Keratinocyte (primary cell): ENCODE data around the gene FOXP4. TPM values are rescaled to one million over a fixed set of nuclear protein-coding genes. Genes with fewer than 3 reads are reported as not detected.

ENCODE experiments used
- DNase-seq: peaks from one replicate; pipeline ENCODE4 v3.0.0-alpha.2; 2011; ENCODE audit warnings: low read depth, missing footprints, low spot score
- FAIRE-seq: peaks from 2 replicates; lab custom pipeline; 2011; peaks lifted over from hg19 to GRCh38; lab: Jason Lieb, UNC
- H2AFZ ChIP-seq: 2 replicates; pipeline ENCODE4 v1.6.0; 2012; ENCODE audit warnings: low read length, control low read depth, inconsistent platforms; ENCODE audit not compliant: control insufficient read depth
- H3K27ac ChIP-seq: 2 replicates; pipeline ENCODE4 v1.5.1; 2011; ENCODE audit warnings: low read length; ENCODE audit not compliant: control insufficient read depth, insufficient read depth
- H3K27me3 ChIP-seq: 3 replicates; pipeline ENCODE4 v1.6.0; 2011; ENCODE audit warnings: low read length; ENCODE audit not compliant: control insufficient read depth, insufficient read depth; ENCODE audit errors: extremely low read depth
- H3K36me3 ChIP-seq, 2 experiments: 2 replicates in 1 of 2; 3 replicates in 1 of 2; pipeline ENCODE4 v1.5.1; 2011; ENCODE audit warnings: low read length in 2 of 2, mild to moderate bottlenecking in 1 of 2; ENCODE audit not compliant: control insufficient read depth in 2 of 2, insufficient read depth in 2 of 2; ENCODE audit errors: extremely low read depth in 1 of 2
- H3K4me1 ChIP-seq: 3 replicates; pipeline ENCODE4 v1.5.1; 2011; ENCODE audit warnings: low read length; ENCODE audit not compliant: control insufficient read depth, insufficient read depth; ENCODE audit errors: extremely low read depth
- H3K4me2 ChIP-seq: 3 replicates; pipeline ENCODE4 v1.6.0; 2011; ENCODE audit warnings: low read depth, low read length; ENCODE audit not compliant: control insufficient read depth, insufficient read depth; ENCODE audit errors: extremely low read depth
- H3K4me3 ChIP-seq, 3 experiments: fragments of 200-600 bp in 1 of 3; sonication (generic) in 1 of 3; 2 replicates in 2 of 3; 3 replicates in 1 of 3; pipeline ENCODE4 v1.5.1; 2011 to 2016; ENCODE audit warnings: low read length in 3 of 3, mild to moderate bottlenecking in 3 of 3, control low read depth in 2 of 3, inconsistent platforms in 1 of 3, low read depth in 1 of 3, mixed read lengths in 1 of 3, mixed run types in 1 of 3, moderate library complexity in 1 of 3; ENCODE audit not compliant: control insufficient read depth in 2 of 3, insufficient read depth in 2 of 3; ENCODE audit errors: extremely low read depth in 1 of 3
- H3K79me2 ChIP-seq: 2 replicates; pipeline ENCODE4 v1.6.0; 2012; ENCODE audit warnings: low read length; ENCODE audit not compliant: control insufficient read depth, insufficient read depth
- H3K9ac ChIP-seq: 3 replicates; pipeline ENCODE4 v1.6.0; 2011; ENCODE audit warnings: low read length; ENCODE audit not compliant: control insufficient read depth, insufficient read depth; ENCODE audit errors: extremely low read depth
- H3K9me1 ChIP-seq: 3 replicates; pipeline ENCODE4 v1.6.0; 2011; ENCODE audit warnings: low read length; ENCODE audit not compliant: control insufficient read depth, insufficient read depth; ENCODE audit errors: extremely low read depth
- H3K9me3 ChIP-seq: 2 replicates; pipeline ENCODE4 v1.5.1; 2012; ENCODE audit warnings: low read depth, low read length; ENCODE audit not compliant: control insufficient read depth
- H4K20me1 ChIP-seq: 3 replicates; pipeline ENCODE4 v1.6.0; 2011; ENCODE audit warnings: low read length; ENCODE audit not compliant: control insufficient read depth, insufficient read depth; ENCODE audit errors: extremely low read depth
- CTCF ChIP-seq, 3 experiments: IDR thresholded peaks in 1 of 3; conservative IDR thresholded peaks in 1 of 3; optimal IDR thresholded peaks in 1 of 3; 2 replicates in 2 of 3; 3 replicates in 1 of 3; pipeline versions ENCODE3 to v1.5.1; 2011; ENCODE audit warnings: low read length in 3 of 3, mild to moderate bottlenecking in 3 of 3, moderate library complexity in 2 of 3, control low read depth in 1 of 3, inconsistent platforms in 1 of 3; ENCODE audit not compliant: insufficient read depth in 2 of 3; ENCODE audit errors: extremely low read depth in 1 of 3
- EZH2 ChIP-seq: IDR thresholded peaks from one replicate; pipeline ENCODE4 v1.6.1; 2012; ENCODE audit warnings: inconsistent platforms, mild to moderate bottlenecking, low read length, moderate library complexity
- dilution Hi-C: fragments of 300-500 bp; cut with MboI; formaldehyde crosslinking; loops from one replicate; pipeline ENCODE4 v1.7.0; 2020; ENCODE audit warnings: low sequenced_read_pairs; ENCODE audit not compliant: extremely low pct_ligation_motif_present
- polyA plus RNA-seq, 5 experiments: library from polyadenylated mRNA; depleted of rRNA in 3 of 5; stranded (reverse) in 3 of 5; stranded (forward) in 1 of 5; unstranded in 1 of 5; fragments of >200 nt; gene quantifications; 1 replicate in 1 of 5; 2 replicates in 3 of 5; 3 replicates in 1 of 5; pipeline versions ENCODE4 v1.2.1 to v1.2.3, GENCODE V29; 2011 to 2012; ENCODE audit warnings: missing spikeins in 2 of 5, low read depth in 1 of 5, low replicate concordance in 1 of 5

FOXP4 gene
- polyA plus RNA-seq, 1 donor (not counting 4 experiments of a cell fraction or from before 2014, with no cell fraction given): 1.1 TPM

DNA sequence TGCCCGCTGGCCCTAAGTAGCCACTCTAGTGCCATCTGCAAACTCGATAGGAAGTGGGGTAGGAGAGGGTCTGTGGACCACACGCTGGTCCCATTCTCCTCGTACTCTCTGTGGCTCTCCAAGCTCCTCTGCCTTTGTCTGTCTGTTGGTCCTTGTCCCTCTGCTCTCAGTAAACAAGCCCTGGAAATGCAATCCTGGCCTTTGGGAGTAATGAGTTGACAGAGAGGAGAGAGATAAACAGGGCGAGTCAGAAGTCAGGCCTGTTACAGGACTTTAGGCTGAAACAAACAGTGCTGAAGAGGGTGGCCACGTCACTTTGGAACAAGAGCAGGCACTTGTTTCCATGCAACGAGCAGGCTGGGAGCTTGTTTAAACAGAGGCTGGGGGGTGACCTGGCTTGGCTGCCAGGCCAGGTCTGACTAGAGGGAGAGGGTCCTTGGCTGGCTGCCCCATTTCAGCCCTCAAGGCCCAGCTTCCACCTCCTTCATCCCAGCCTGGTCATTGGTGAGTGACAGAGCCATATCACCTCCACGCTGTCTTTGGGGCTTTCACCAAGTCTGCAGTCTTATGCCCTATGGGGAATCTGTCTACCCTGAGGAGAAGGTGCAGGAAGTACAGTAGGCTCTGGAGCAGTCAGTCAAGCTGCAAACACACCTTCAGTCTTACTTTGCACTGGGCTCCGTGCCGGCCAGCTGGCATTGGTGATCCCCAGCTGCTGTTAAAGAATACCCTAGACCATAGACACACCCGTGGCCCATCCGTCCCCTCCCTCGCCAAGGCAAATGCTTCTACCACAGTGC is 22.6 kb downstream of the FOXP4 start:
- TF ChIP-seq CTCF (optimal IDR thresholded peaks at IDR 0.05 in 1 of 3, IDR thresholded peaks at IDR 0.05 in 1 of 3, conservative IDR thresholded peaks at IDR 0.05 in 1 of 3; ENCODE audit: extremely low read depth in 1 of 3, insufficient read depth in 2 of 3, low read length in 3 of 3) (no peak), EZH2 (no peak)
- no peak for FAIRE-seq
- no peak overlapping the region for H3K4me2 ChIP-seq

DNA sequence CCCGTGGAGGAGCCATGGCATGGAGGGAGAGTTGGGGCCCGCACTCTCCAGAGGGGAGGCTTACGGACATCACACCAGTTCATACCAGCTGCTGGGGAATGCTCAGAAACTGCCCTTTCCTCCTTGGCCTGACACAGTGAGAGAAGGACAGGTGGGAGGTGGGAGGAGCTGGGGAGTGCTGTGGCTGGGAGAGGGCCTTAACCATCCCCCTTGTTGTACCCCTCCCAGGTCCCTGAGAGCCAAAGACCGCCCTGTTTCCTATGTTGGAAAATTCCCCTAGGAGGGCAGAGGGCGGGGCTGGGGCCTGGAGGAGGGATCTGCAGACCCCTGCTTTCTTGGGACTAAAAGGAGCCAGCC is 24.1 kb downstream of the FOXP4 start:
- DNase-seq (no peak), FAIRE-seq (no peak)
- Histone ChIP-seq H2AFZ (no peak overlapping the region), H3K36me3 (peaks cover 15 to 23% of the 10 kb centered on the region in 2 experiments), H3K9me1 (no peaks in the 10 kb centered on the region), H3K4me3 (no peak overlapping the region), H3K9me3 (no peaks in the 10 kb centered on the region), H3K27me3 (no peaks in the 10 kb centered on the region), H3K27ac (no peak overlapping the region), H3K4me1 (no peaks in the 10 kb centered on the region), H3K79me2 (no peaks in the 10 kb centered on the region), H3K9ac (no peak overlapping the region), H4K20me1 (no peaks in the 10 kb centered on the region), H3K4me2 (no peak overlapping the region)
- dilution Hi-C loops: no loop called here
- no peak for TF ChIP-seq CTCF (optimal IDR thresholded peaks at IDR 0.05 in 1 of 3, IDR thresholded peaks at IDR 0.05 in 1 of 3, conservative IDR thresholded peaks at IDR 0.05 in 1 of 3; ENCODE audit: extremely low read depth in 1 of 3, insufficient read depth in 2 of 3, low read length in 3 of 3)
- no peak for TF ChIP-seq EZH2

More for the DNA sequence above, 22.6 kb downstream of the FOXP4 start:
- Histone ChIP-seq H3K36me3 (peaks cover 15 to 23% of the 10 kb centered on the region in 2 experiments), H3K9me1 (no peaks in the 10 kb centered on the region), H3K4me3 (no peak overlapping the region), H3K27ac (no peak overlapping the region), H3K27me3 (no peaks in the 10 kb centered on the region), H3K9ac (no peak overlapping the region), H4K20me1 (no peaks in the 10 kb centered on the region), H2AFZ (no peak overlapping the region), H3K79me2 (no peaks in the 10 kb centered on the region), H3K9me3 (no peaks in the 10 kb centered on the region), H3K4me1 (no peaks in the 10 kb centered on the region)
- no peak for DNase-seq
- dilution Hi-C loops: no loop called here
